Retinal pigment epithelial cell (primary cell): ENCODE data around the gene NHERF1.

Experiments used
- DNase-seq: peaks from one replicate; pipeline ENCODE4 v3.0.0-alpha.2; 2010; ENCODE audit warnings: low read depth
- H3K4me3 ChIP-seq: 2 replicates; pipeline ENCODE4 v1.5.1; 2011; ENCODE audit warnings: mild to moderate bottlenecking, low read length, control low read depth, moderate library complexity
- TF ChIP-seq, protein P1 (sequence below): conservative IDR thresholded peaks from 2 replicates; pipeline ENCODE4 v1.5.1; 2011; ENCODE audit warnings: low read depth, low read length, control low read depth, inconsistent platforms

The NHERF1 gene

DNA sequence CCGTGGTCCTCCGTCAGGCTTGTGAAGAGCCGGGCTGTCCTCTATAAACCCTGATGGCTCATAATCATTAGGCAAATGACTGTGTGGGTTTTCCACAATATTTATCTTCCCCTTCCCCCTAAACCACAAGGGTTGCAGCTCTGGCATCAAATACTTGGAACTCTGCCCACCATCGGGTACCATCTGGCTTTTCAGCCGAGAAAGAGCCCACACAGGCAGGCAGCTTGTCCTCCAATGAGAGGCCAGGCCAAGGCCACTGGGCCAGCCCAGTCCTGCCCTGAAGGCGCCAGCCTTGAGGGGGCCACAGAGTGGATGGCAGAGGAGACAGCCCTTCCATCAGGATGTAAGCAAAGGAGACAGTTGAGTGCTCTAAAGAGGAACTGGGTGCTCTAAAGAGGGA, 59.5 kb downstream of the NHERF1 start:
- TF ChIP-seq, protein P1, sequence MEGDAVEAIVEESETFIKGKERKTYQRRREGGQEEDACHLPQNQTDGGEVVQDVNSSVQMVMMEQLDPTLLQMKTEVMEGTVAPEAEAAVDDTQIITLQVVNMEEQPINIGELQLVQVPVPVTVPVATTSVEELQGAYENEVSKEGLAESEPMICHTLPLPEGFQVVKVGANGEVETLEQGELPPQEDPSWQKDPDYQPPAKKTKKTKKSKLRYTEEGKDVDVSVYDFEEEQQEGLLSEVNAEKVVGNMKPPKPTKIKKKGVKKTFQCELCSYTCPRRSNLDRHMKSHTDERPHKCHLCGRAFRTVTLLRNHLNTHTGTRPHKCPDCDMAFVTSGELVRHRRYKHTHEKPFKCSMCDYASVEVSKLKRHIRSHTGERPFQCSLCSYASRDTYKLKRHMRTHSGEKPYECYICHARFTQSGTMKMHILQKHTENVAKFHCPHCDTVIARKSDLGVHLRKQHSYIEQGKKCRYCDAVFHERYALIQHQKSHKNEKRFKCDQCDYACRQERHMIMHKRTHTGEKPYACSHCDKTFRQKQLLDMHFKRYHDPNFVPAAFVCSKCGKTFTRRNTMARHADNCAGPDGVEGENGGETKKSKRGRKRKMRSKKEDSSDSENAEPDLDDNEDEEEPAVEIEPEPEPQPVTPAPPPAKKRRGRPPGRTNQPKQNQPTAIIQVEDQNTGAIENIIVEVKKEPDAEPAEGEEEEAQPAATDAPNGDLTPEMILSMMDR: no peak
- no peak overlapping the region for H3K4me3 ChIP-seq
- no peak for DNase-seq

DNA sequence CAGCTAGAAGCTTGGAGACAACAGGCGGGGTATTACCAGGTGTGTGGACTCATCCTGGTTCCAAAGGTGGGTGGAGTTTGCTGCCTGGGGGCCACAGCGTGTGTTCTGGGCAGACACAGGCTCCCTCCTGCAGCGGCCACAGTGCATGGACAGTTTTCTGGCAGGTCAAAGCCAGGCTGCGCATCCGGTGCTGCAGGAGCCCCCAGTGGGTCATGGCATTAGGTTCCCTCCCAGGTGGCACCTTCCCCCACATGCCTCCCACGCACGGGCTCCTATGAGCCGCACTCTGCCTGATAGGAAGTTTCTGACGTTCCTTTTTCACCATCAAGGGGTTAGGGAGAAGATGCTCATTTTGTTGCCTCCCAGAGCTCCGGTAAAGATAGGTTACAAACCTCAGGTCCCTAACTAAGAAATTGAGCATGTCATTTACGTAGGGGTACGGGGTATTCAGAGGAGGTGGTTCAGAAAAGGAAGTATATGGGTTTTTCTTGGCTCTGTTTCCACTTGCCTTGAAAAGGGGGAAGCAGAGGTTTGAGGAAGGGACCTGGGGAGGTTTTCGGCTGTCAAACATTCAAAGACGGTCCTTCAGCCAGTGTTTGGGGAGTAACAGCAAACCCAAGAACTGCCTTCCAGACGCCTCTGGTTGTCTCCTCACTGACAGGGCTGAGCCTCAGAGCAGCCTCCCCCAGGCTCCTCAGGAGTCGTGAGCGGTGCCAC, 60.4 kb downstream of the NHERF1 start:
- TF ChIP-seq, protein P1: no peak
- no peak for DNase-seq
- H3K4me3 ChIP-seq: no peak overlapping the region

DNA sequence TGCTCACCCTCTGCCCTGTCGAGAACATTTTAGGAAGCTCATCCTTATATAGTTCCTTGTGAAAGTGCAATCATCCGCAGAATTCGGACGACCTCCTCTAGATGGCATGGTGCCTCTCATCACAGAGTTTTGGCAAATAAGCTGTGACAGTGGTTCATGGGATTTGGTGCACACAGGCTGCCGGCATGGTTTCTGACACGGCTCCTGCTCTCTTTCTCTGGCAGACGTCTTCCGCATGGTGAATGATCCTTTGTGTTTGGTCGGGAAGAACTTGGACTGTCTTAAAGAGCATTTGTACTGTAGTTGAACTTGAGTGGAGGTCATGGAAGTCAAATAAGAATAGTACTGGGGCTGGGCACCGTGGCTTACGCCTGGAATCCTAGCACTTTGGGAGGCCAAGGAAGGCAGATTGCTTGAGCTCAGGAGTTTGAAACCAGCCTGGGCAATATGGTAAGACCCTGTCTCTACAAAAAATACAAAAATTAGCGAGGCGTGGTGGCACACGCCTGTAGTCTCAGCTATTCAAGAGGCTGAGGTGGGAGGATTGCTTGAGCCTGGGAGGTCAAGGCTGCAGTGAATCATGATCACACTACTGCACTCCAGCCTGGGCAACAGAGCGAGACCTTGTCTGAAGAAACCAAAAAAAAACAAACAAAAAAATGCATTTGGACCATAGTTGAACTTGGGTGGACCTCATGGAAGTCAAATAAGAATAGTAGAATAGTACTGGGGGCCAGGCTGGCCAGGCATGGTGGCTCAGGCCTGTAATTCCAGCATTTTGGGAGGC, 62.5 kb downstream of the NHERF1 start:
- TF ChIP-seq, protein P1: no peak
- no peak for DNase-seq
- no peak overlapping the region for H3K4me3 ChIP-seq

DNA sequence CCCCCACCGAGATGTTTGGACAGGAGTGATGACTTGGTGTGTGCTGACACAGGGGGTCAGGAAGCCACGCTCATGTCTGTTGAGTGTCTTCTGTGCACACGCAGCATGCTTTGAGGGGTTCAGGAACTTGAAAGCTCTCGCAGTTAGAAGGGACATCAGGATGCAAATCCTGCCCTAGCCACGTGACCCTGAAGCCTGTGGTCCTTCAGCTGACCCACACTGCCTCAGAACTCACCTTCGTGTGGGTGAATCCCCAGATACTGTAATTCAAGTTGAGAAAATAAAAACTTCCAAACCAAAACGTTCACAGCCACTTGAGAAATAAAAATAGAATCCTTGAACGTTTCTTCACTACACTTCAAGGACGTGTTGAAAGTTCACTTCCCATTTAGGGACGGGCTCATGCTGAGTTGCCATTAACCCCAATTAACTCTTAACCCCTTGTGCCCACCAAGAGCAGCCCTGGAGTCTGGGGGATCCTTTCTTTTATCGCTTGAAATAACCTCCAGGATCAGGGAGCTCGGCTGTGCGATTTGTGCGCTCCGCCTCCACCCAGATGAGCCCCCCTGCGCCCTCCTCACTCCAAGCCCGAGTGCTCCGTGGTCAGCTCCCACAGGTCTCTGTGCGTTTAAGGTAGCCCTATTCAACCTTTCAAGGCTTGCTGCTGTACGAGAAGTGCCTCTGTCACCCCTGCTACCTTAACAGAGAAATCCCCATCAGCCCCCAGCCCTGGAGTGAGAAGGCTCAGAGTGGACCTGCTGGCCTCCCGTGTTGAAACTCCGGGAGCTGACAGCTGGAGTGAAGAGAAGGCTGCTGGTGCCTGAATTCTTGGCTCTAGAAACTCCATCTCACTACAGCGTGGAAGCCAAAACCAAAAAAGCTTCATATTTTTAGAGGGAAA, 63.9 kb downstream of the NHERF1 start:
- TF ChIP-seq, protein P1: no peak
- H3K4me3 ChIP-seq: no peak overlapping the region
- DNase-seq: no peak

DNA sequence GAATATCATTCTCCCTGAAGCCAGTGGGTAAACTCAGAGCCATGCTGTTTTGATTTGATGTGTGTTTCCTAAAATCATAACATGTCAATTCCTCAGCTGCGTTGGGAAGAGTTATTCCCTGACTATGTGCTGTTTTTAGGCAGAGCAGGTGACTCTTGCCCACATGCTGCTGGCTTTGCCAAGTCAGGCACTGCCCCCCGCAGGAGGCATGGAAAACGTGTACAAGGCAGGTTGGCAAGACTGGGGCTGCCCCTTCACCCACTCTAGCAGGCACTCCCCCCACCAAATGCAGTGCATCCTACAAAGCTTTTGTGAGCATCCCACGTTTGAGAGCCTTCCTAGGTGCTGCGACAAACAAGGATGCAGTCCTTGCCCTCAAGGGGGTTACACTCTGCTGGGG, 66.0 kb downstream of the NHERF1 start:
- no peak overlapping the region for H3K4me3 ChIP-seq
- TF ChIP-seq, protein P1: peak; percentile 18
- no peak for DNase-seq

DNA sequence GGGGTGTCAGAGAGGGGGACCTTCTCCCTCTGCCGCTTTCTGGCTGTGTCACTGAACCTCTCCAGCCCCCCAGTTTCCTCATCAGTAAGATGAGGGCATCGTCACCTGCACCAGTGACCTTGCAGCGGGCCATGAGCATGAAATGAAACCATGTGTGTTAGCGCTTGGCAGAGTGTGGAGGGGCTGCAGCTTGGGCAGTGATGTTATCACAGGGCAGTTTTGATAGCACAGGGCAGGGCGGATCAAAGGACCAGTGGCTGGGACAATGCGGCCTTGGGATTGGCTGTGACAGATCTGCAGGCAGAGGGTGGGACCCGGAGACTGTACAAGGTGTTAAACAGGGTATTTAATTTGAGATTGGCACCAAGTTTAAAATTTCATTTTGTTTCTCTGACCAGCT, 66.6 kb downstream of the NHERF1 start:
- TF ChIP-seq, protein P1: no peak

More for the DNA sequence above, 66.6 kb downstream of the NHERF1 start:
- no peak for DNase-seq
- no peak overlapping the region for H3K4me3 ChIP-seq
